Activated CD4-positive, alpha-beta memory T cell treated with anti-CD3 and anti-CD28 coated beads, Interleukin-2, amount 10 ng/mL, durations not matched to agents 7 days and 5 days (primary cell): Measurements from ENCODE around the gene DNAJC30. TPM values are rescaled to one million over a fixed set of nuclear protein-coding genes. Genes with fewer than 3 reads are reported as not detected.

ENCODE experiments used
- CTCF ChIA-PET: fragments of 350-600 bp; sonication (Branson Sonifier 250); formaldehyde crosslinking; loops from one replicate; lab custom pipeline; 2021; ENCODE audit warnings: antibody characterized with exemption, inconsistent platforms; lab: Charles Lee
- POLR2A ChIA-PET: fragments of 350-600 bp; sonication (Branson Sonifier 250); formaldehyde crosslinking; loops from one replicate; lab custom pipeline; 2021; ENCODE audit warnings: antibody characterized with exemption; lab: Charles Lee
- DNase-seq: peaks from one replicate; pipeline ENCODE4 v3.0.0-alpha.2; 2020
- H3K27ac Mint-ChIP-seq: one replicate; pipeline ENCODE4 v1.8.0; 2021; ENCODE audit warnings: mild to moderate bottlenecking, mixed read lengths
- H3K27me3 Mint-ChIP-seq: one replicate; pipeline ENCODE4 v1.8.0; 2021; ENCODE audit warnings: mixed read lengths
- H3K36me3 Mint-ChIP-seq: one replicate; pipeline ENCODE4 v1.8.0; 2021; ENCODE audit warnings: low read depth, mixed read lengths
- H3K4me1 Mint-ChIP-seq: one replicate; pipeline ENCODE4 v1.8.0; 2021; ENCODE audit warnings: mixed read lengths
- H3K4me3 Mint-ChIP-seq: one replicate; pipeline ENCODE4 v1.8.0; 2021; ENCODE audit warnings: mild to moderate bottlenecking, mixed read lengths
- H3K9me3 Mint-ChIP-seq: one replicate; pipeline ENCODE4 v1.8.0; 2021; ENCODE audit warnings: mixed read lengths
- total RNA-seq, 2 experiments: library from RNA; stranded (reverse); gene quantifications; one replicate each; pipeline ENCODE4 v1.2.3, GENCODE V29; 2021

The DNAJC30 gene
- total RNA-seq, 2 experiments from 2014 or later, result 5.9 to 6.4 TPM

DNA sequence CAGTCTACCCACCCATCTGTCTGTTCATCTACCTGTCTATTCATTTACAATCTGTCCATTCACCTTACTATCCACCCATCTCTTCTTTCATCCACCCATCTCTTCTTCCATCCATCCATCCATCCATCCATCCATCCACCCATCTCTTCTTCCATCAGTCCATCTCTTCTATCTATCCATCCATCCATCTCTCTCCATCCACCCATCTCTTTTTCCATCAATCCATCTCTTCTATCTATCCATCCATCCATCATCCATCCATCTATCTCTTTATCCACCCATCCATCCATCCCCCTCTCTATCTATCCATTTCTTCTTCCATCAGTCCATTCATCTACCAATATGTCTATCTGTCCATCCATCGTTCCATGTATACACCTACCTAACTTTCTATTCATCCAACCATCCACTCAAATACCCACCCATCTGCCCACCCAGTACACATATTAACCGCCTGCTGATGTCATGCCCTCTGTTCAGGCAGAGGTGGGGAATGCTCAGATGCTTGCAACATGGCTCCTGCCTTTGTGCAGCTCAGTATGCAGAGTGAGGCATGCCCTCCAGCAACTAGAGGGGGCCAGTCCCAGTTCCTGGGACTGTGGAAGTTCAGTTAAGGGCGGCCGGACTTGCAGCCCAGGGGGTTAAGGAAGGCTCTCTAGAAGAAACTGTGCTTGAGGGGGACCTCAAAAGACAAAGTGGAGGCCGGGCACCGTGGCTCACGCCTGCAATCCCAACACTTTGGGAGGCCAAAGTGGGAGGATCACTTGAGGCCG is 47.6 kb downstream of the DNAJC30 start:
- H3K4me1 Mint-ChIP-seq, result no peaks in the 10 kb centered on the region
- ChIA-PET CTCF (no interaction called here), POLR2A (no interaction called here)

DNA sequence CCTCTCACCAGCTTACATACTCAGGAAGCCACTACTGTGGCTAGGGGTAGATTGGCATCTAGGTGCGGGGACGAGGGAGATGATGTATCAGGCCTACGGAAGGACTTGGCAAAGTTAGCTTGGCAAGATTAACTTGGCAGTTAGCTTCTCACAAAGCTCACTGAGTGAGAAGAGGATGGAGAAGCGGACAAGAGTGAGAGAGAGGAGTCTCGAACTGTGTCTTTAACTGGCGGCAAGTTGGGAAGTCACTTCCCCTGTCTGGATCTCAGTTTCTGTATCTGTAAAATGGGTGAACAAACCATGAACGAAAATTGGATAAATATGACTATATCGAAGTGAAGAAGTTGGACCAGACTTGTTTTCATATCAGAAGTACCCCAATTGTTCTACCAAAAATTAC is 49.4 kb downstream of the DNAJC30 start:
- CTCF ChIA-PET, result no interaction called here
- DNase-seq, result no peak
- H3K4me3 Mint-ChIP-seq, result no peak overlapping the region
- no peak overlapping the region for H3K27ac Mint-ChIP-seq
- H3K36me3 Mint-ChIP-seq, result no peaks in the 10 kb centered on the region
- H3K27me3 Mint-ChIP-seq, result peaks cover 18% of the 10 kb centered on the region
- POLR2A ChIA-PET, result no interaction called here
- H3K4me1 Mint-ChIP-seq, result no peaks in the 10 kb centered on the region
- H3K9me3 Mint-ChIP-seq, result no peaks in the 10 kb centered on the region

More for the DNA sequence above, 47.6 kb downstream of the DNAJC30 start:
- no peak overlapping the region for H3K4me3 Mint-ChIP-seq
- no peak for DNase-seq
- no peak overlapping the region for H3K27ac Mint-ChIP-seq
- H3K36me3 Mint-ChIP-seq, result no peaks in the 10 kb centered on the region
- H3K9me3 Mint-ChIP-seq, result no peaks in the 10 kb centered on the region
- peaks cover 18% of the 10 kb centered on the region for H3K27me3 Mint-ChIP-seq

DNA sequence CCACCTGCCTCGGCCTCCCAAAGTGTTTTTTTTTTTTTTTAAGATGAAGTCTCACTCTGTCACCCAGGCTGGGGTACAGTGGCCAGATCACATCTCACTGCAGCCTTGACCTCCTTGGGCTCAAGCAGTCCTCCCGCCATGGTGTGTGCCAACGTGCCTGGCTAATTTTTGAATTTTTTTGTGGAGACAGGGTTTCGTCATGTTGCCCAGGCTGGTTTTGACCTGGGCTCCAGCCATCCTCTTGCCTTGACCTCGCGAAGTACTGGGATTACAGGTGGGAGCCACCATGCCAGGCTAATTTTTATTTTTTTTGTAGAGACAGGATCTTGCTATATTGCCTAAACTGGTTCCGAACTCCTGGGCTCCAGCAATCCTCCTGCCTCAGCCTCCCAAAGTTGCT is 49.9 kb downstream of the DNAJC30 start:
- Mint-ChIP-seq H3K4me3 (no peak overlapping the region), H3K27ac (no peak overlapping the region), H3K9me3 (no peaks in the 10 kb centered on the region), H3K4me1 (no peaks in the 10 kb centered on the region), H3K27me3 (peaks cover 24% of the 10 kb centered on the region), H3K36me3 (no peaks in the 10 kb centered on the region)
- ChIA-PET CTCF (no interaction called here), POLR2A (no interaction called here)
- DNase-seq, result no peak

GRCh38 chr7:73631558-73631957 is 51.7 kb downstream of the DNAJC30 start:
- CTCF ChIA-PET, result no interaction called here
- Mint-ChIP-seq H3K36me3 (no peaks in the 10 kb centered on the region), H3K9me3 (no peaks in the 10 kb centered on the region), H3K27me3 (peaks cover 33% of the 10 kb centered on the region), H3K4me3 (no peak overlapping the region), H3K4me1 (no peaks in the 10 kb centered on the region), H3K27ac (no peak overlapping the region)
- POLR2A ChIA-PET, result interaction anchor here (1.5 kb wide), 1 partner anchor 14 kb away, joined by 3 read pairs; no protein-coding TSS in a partner anchor
- no peak for DNase-seq

Other genes with a start within 250 kb of the DNAJC30 start
- not detected for gene FZD9, start 249.7 kb downstream of the DNAJC30 start, total RNA-seq
- 10 to 100 TPM; 84.5 to 86.2 TPM for gene BAZ1B, start 161.2 kb downstream of the DNAJC30 start, total RNA-seq
- gene BCL7B, start 125.8 kb downstream of the DNAJC30 start, total RNA-seq, result 10 to 100 TPM; 68.9 to 71.6 TPM
- gene TBL2, start 104.9 kb downstream of the DNAJC30 start, total RNA-seq, result 10 to 100 TPM; 27.1 to 29.0 TPM
- gene MLXIPL, start 58.9 kb downstream of the DNAJC30 start, total RNA-seq, result not detected
- gene VPS37D, start 15.6 kb downstream of the DNAJC30 start, total RNA-seq, result under 1 TPM; 0.33 to 0.40 TPM
- gene BUD23, start 144 bp upstream of the DNAJC30 start, total RNA-seq, result 10 to 100 TPM; 57.0 to 57.2 TPM
- gene STX1A, start 36.2 kb upstream of the DNAJC30 start, total RNA-seq, result 10 to 100 TPM; 27.9 to 30.7 TPM
- gene ABHD11, start 55.3 kb upstream of the DNAJC30 start, total RNA-seq, result 10 to 100 TPM; 12.3 to 13.7 TPM
- gene CLDN3, start 86.8 kb upstream of the DNAJC30 start, total RNA-seq, result not detected
- under 1 TPM in 1 of 2 experiments, not detected in 1; 0.10 TPM for gene CLDN4, start 147.5 kb upstream of the DNAJC30 start, total RNA-seq
- 1 to 10 TPM; 3.3 to 3.7 TPM for gene METTL27, start 159.1 kb upstream of the DNAJC30 start, total RNA-seq
- gene TMEM270, start 177.7 kb upstream of the DNAJC30 start, total RNA-seq, result not detected